HG03432 (cell line): ENCODE results near the gene LARP4B.

Source experiments
- ATAC-seq: cut with Tn5 transposase; IDR thresholded peaks from one replicate; pipeline ENCODE4 v1.9.1; 2021; ENCODE audit warnings: mild to moderate bottlenecking, moderate library complexity; ENCODE audit not compliant: unreplicated experiment

The LARP4B gene

GRCh38 chr10:927131-927530 is 4.4 kb downstream of the LARP4B start:
- ATAC-seq = no peak

DNA sequence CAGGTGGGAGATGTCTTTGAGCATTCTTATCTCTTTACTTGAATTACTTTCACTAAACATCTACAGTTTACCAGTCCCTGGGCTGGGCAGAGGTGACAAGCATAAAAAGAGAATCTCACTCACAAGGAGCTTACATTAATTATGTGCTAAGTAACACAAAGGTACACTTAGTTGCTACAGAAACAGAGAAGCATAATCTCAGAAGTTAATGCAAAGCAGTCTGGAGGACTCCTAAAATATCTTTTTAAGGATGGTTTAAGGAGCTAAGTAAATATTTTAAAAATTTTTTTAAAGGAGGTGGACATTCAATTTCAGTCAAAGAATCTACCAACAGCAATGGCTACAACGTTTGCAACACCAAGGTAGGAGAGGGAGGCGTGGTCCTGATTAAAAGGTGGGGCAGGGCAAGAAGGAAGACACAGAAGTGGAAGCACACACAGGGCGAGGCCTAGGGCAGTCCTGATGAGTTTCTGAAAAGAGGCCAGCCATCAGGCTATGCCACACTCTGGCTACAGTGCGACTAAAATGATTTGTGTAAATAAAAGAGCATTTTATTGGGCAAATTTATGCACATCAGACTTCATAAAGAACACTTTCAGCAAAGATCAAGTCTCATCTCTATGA is 5.3 kb downstream of the LARP4B start:
- ATAC-seq = no peak

DNA sequence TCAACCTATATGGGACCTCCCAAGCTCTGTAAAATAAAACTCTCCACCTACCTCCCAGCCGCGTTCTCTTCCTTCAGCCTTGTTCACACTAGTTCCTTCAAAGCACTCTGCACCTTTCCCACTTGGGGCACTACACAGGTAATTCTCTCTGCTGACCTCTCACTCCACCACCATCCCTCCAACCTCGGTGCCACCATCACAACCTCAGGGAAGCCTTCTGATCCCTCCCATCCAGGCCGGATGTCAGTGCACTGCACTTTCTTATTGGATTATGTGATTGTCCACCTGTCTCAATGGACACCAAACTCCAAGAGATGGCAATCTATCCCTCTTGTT is 7.0 kb downstream of the LARP4B start:
- ATAC-seq = no peak

- ATAC-seq = no peak
Measured at GRCh38 chr10:923844-924523, 7.5 kb downstream of the LARP4B start.

DNA sequence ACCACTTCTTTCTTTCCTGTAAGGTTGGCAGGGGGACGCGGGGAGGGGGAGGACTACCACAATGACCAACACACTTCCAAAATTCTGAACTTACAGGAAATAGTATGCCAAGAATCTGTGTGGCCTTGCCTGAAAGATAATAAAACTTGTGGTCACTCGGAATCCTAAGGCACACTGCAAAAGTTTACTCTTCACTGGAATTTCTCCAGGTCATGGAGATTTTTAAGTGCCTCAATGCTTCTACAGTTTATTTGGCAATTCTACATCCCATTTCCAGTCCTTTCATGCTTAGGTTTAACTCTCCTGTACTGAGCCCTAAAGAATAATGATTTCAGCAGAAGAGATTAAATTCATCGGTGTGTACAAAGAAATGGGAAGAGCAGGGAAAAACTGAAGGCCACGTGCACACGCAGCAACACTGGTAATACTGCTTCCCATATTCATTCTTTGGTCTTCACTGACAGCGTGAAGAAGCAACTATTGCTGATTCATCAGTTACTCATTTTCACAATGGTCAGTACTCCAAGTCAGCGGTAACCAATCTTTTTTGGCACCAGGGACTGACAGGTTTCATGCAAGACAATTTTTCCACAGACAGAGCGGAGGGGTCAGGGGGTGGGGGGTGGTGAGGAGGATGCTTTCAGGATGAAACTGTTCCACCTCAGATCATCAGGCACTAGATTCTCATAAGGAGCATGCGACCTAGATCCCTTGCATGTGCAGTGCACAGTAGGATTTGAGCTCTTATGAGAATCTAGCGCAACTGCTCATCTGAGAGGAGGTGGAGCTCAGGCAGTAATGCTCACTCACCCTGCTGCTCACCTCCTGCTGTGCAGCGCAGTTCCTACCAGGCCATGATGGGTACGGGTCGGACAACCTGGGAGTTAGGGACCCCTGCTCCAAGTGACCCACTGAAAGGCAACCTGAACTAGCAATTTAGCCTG is 9.8 kb downstream of the LARP4B start:
- ATAC-seq = no peak

GRCh38 chr10:920450-920849 is 11.1 kb downstream of the LARP4B start:
- ATAC-seq = no peak

GRCh38 chr10:919481-919880 is 12.0 kb downstream of the LARP4B start:
- ATAC-seq = no peak

GRCh38 chr10:917999-918398 is 13.5 kb downstream of the LARP4B start:
- ATAC-seq = no peak

GRCh38 chr10:917416-917720 is 14.1 kb downstream of the LARP4B start:
- ATAC-seq = no peak

DNA sequence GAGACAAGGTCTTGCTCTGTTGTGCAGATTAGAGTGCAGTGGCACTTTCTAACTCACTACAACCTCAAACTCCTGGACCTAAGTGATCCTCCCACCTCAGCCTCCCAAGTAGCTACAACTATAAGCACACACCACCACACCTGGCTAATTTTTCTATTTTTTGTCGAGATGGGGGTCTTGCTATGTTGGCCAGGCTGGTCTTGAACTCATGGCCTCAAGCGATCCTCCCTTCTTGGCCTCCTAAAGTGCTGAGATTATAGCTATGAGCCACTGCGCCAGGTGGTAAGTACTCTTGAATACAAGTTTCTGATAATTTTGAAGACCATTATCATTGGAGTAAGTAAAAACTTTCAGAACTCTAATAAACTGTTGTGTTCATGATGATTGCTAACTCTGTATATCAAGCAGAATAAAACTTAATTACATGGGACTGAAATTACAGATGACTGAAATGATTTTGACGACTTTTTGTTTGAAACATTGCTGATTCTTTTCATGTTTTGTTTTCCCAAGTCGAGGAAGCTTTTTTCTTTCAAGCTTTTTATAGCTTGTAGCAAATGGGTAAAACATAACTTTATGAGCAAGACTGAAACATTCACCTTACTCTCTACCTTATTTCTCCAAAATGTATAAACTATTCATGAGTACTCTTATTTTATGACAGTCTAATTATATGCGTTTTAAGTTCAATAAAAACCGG is 14.6 kb downstream of the LARP4B start:
- no peak for ATAC-seq

- no peak for ATAC-seq
Measured at GRCh38 chr10:909831-910230, 21.7 kb downstream of the LARP4B start.

DNA sequence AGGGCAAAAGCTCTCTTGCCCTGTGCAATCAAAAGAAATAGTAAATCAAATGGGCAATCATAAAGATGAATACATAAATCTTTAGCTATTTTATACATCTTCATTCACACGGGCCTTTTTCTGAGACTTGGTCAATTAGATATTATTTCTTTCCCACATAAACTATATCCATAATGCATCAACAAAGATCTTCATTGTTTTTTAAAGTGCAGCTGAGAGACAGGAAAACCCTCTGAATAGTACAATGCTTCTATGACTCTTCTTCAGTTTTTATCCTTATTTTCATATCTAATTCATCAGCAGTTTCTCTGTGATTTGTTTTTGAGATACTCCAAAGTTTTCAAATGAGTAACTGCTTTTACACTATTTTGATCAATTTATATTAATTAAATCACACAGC is 25.5 kb downstream of the LARP4B start:
- ATAC-seq = no peak

DNA sequence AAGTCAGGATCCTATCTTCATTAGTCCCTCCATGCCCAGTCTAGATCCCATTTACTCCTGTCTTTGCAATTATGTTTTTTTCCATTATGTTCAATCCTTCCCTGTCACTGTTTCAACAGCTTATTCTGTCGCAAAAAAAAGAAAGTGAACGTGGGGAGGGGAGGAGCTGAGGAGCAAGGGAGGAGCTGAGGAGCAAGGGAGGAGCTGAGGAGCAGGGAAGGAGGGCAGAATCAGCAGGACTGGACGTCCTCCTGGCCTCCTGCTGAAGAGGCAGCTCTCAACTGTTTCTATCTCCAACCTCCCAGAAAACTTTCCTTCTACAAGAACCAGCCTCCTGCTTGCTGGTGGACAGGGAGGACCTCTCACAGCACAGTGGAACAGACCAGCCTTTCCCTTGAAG is 26.0 kb downstream of the LARP4B start:
- ATAC-seq = no peak

GRCh38 chr10:904403-904802 is 27.1 kb downstream of the LARP4B start:
- ATAC-seq = no peak

GRCh38 chr10:898141-898540 is 33.4 kb downstream of the LARP4B start:
- ATAC-seq = no peak

DNA sequence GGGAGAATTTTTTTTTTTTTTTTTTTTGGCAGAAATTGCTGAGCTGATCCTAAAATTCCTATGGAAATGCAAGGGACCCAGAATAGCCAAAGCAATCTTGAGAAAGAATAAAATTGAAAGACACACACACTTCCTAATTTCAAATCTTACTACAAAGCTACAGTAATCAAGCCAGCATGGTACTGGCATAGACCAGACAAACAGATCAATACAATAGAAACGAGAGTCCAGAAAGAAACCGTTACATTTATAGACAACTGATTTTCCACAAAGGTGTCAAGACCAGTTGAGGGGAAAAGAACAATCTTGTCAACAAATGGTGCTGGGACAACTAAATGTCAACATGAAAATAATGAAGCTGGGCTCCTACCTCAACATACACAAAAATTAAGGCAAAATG is 34.5 kb downstream of the LARP4B start:
- no peak for ATAC-seq

- ATAC-seq = no peak
Measured at GRCh38 chr10:895324-895723, 36.2 kb downstream of the LARP4B start.

DNA sequence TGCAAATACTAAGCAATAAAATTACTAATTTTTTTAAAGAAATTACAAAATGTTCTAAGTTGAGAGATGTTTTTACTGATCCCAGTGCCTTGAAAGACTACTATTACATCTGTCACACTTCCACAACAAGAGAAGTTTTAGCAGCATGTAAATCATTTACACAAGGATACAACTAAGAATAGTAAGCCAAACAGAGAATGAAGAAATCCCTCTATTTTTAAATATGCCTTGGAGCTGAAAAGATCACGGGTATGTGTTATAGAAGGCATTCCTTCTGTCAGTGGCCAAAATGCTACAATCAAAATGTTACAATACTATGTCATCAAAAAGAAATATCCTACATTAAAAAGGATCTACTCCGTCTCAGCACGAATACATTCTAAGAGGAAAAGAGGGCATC is 52.6 kb downstream of the LARP4B start:
- ATAC-seq = no peak

GRCh38 chr10:878333-878759 is 53.2 kb downstream of the LARP4B start:
- no peak for ATAC-seq

DNA sequence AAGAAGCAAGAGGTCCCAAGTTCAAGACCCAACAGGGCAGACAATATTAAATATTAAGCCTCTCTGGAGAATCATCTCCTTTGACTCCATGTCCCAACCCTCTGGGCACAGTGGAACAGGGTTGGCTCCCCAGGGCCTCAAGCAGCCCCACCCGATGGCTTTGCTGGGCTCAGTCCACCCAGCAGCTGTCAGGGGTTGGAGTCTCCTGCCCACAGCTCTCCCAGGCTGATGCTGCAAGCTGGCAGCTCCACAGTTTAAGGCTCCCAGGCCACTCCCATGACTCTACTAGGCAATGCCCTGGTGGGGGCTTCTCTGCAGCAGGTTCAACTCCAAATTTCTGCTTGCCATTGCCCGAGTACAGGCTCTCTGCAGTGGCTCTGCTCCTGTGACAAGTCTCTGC is 55.1 kb downstream of the LARP4B start:
- no peak for ATAC-seq

DNA sequence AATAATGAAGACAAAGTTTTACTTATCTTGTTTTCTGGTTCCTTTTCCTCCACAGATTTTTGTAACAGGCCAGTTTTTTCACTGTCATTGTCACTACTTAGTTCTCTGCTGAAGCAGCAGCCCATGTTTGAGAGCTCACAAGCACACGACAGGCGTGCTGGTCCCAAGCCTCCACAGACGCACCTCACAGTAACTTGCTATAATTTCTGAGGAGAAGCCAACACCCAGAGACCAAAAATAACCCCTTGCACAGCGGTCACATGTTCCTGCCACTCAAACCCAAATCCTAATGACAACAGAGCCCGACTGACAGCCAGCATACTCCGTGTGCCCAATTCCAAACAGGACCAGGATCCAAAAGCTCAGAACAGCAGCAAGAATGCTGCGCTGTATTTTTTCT is 58.5 kb downstream of the LARP4B start:
- ATAC-seq = no peak
